Sciatic nerve (tissue), 2 donors: Measurements from ENCODE around the gene AGAP3. TPM values are rescaled to one million over a fixed set of nuclear protein-coding genes. Genes with fewer than 3 reads are reported as not detected.
"Not testable (repeated sequence)": the region's sequence is repeated elsewhere in the genome, so short reads cannot be mapped to it uniquely, and the experiment has no call there.

Experiments
- ATAC-seq: fragments of 200-7000 bp; cut with Tn5 transposase; one replicate; pipeline ENCODE4 v1.9.1; 2020; ENCODE audit warnings: mild to moderate bottlenecking, moderate library complexity
- DNase-seq: peaks from one replicate; pipeline ENCODE4 v3.0.0-alpha.2; 2020; ENCODE audit warnings: low spot score
- intact Hi-C: fragments of 100-400 bp; cut with DNase I; formaldehyde crosslinking; loops from one replicate; pipeline ENCODE4 v1.14.2; 2022
- total RNA-seq: library from RNA; stranded (reverse); fragmentation: NEBNext Ultra II Directional; extraction: Animal tissue kit (Norgen Biotek cat#: 25700); gene quantifications from one replicate; pipeline ENCODE4 v1.2.1, GENCODE V29; 2021
- donor health status: DM: no; HTN: no; CAD: no.
- donor health status: DM: no; HTN: no; CAD: no.

The AGAP3 gene
- 99.7 TPM for total RNA-seq

- ATAC-seq: peak; percentile 76
- intact Hi-C loops: no loop called here
- peak; percentile 93 for DNase-seq
These were observed at the start of gene AGAP3 for GRCh38 chr7:151085691-151086620. AGAP3 (plus strand) TSS chr7:151086475; CDS start chr7:151086742, 267 bp downstream.

- peak; percentile 80 for DNase-seq
- intact Hi-C loops: no loop called here
These were observed 47.1 kb upstream of the AGAP3 start for GRCh38 chr7:151038951-151039849.

GRCh38 chr7:151039850-151040548 lies 46.3 kb upstream of the AGAP3 start:
- intact Hi-C loops: loop anchor here (10.0 kb wide), 1 partner anchor 75 kb away; no protein-coding TSS in a partner anchor
- ATAC-seq: peak; percentile 14
- no peak for DNase-seq

More at GRCh38 chr7:151038951-151039849, 47.1 kb upstream of the AGAP3 start:
- peak; percentile 63 for ATAC-seq

- ATAC-seq (no peak), DNase-seq (no peak)
- intact Hi-C loops: loop anchor here (10.0 kb wide), 1 partner anchor 74 kb away; no protein-coding TSS in a partner anchor
These were observed 45.5 kb upstream of the AGAP3 start for GRCh38 chr7:151040616-151041375.

- not testable (repeated sequence) for ATAC-seq, DNase-seq
- intact Hi-C loops: loop anchor here (10.0 kb wide), 1 partner anchor 71 kb away; no protein-coding TSS in a partner anchor
These were observed 42.8 kb upstream of the AGAP3 start for GRCh38 chr7:151043449-151043848.

- DNase-seq (no peak), ATAC-seq (no peak)
- intact Hi-C loops: loop anchor here (10.0 kb wide), 1 partner anchor 71 kb away; no protein-coding TSS in a partner anchor
These were observed 42.3 kb upstream of the AGAP3 start for GRCh38 chr7:151043959-151044358.

GRCh38 chr7:151045262-151045661 lies 41.0 kb upstream of the AGAP3 start:
- DNase-seq: no peak
- intact Hi-C loops: loop anchor here (10.0 kb wide), 1 partner anchor 70 kb away; no protein-coding TSS in a partner anchor
- no peak for ATAC-seq

GRCh38 chr7:151045967-151046366 lies 40.3 kb upstream of the AGAP3 start:
- ATAC-seq (peak; percentile 8), DNase-seq (no peak)
- intact Hi-C loops: loop anchor here (10.0 kb wide), 1 partner anchor 69 kb away; no protein-coding TSS in a partner anchor

- intact Hi-C loops: loop anchor here (10.0 kb wide), 1 partner anchor 68 kb away; no protein-coding TSS in a partner anchor
- ATAC-seq (peak; percentile 14), DNase-seq (no peak)
These were observed 39.4 kb upstream of the AGAP3 start for GRCh38 chr7:151046603-151047573.

- DNase-seq (no peak), ATAC-seq (no peak)
- intact Hi-C loops: loop anchor here (10.0 kb wide), 1 partner anchor 67 kb away; no protein-coding TSS in a partner anchor
These were observed 38.1 kb upstream of the AGAP3 start, which contains the start of gene ASIC3 for GRCh38 chr7:151047976-151048815. ASIC3 (plus strand) TSS chr7:151048531; CDS start chr7:151048886, 355 bp downstream.

GRCh38 chr7:151048911-151049463 lies 37.3 kb upstream of the AGAP3 start:
- ATAC-seq (no peak), DNase-seq (no peak)
- intact Hi-C loops: loop anchor here (10.0 kb wide), 1 partner anchor 66 kb away; no protein-coding TSS in a partner anchor

GRCh38 chr7:151051108-151051507 lies 35.2 kb upstream of the AGAP3 start:
- intact Hi-C loops: no loop called here

GRCh38 chr7:151053096-151053495 lies 33.2 kb upstream of the AGAP3 start:
- intact Hi-C loops: no loop called here
- no peak for DNase-seq
- no peak for ATAC-seq

More at GRCh38 chr7:151051108-151051507, 35.2 kb upstream of the AGAP3 start:
- peak; percentile 78 for DNase-seq
- ATAC-seq: peak; percentile 56

GRCh38 chr7:151053751-151054150 lies 32.5 kb upstream of the AGAP3 start:
- ATAC-seq (no peak), DNase-seq (no peak)
- intact Hi-C loops: no loop called here

- ATAC-seq: no peak
- intact Hi-C loops: no loop called here
These were observed 30.0 kb upstream of the AGAP3 start for GRCh38 chr7:151056283-151056665.

More at GRCh38 chr7:151056283-151056665, 30.0 kb upstream of the AGAP3 start:
- DNase-seq: no peak
